Loucy (cell line): ENCODE measurements around the gene YAE1.

Experiments used
- H2AFZ ChIP-seq: fragments of 200-600 bp; sonication (generic); 2 replicates; pipeline ENCODE4 v1.6.0; 2016; ENCODE audit warnings: antibody characterized with exemption, mild to moderate bottlenecking, low read length, moderate library complexity
- H3F3A ChIP-seq: fragments of 200-600 bp; 2 replicates; pipeline ENCODE4 v1.6.0; 2016; ENCODE audit warnings: antibody characterized with exemption, low read depth, mild to moderate bottlenecking
- H3K27me3 ChIP-seq: fragments of 200-600 bp; sonication (generic); 2 replicates; pipeline ENCODE4 v1.6.1; 2014; ENCODE audit warnings: low read length, mild to moderate bottlenecking; ENCODE audit not compliant: insufficient read depth, poor library complexity, severe bottlenecking
- H3K36me3 ChIP-seq: fragments of 200-600 bp; sonication (generic); 2 replicates; pipeline ENCODE4 v1.6.1; 2016; ENCODE audit warnings: low read length; ENCODE audit not compliant: insufficient read depth
- H3K4me1 ChIP-seq: fragments of 200-600 bp; sonication (generic); 2 replicates; pipeline ENCODE4 v1.5.1; 2014; ENCODE audit warnings: low read length, mild to moderate bottlenecking; ENCODE audit not compliant: insufficient read depth, poor library complexity, severe bottlenecking
- H3K4me2 ChIP-seq: fragments of 200-600 bp; sonication (generic); 2 replicates; pipeline ENCODE4 v1.6.0; 2014; ENCODE audit warnings: antibody characterized with exemption, low read length, low read depth, mild to moderate bottlenecking; ENCODE audit not compliant: poor library complexity, severe bottlenecking
- H3K4me3 ChIP-seq: fragments of 200-600 bp; sonication (generic); 2 replicates; pipeline ENCODE4 v1.5.1; 2014; ENCODE audit warnings: low read length, mild to moderate bottlenecking, mixed read lengths; ENCODE audit not compliant: poor library complexity, severe bottlenecking
- H3K79me2 ChIP-seq: fragments of 200-600 bp; sonication (generic); 2 replicates; pipeline ENCODE4 v1.6.1; 2014; ENCODE audit warnings: low read length; ENCODE audit not compliant: insufficient read depth
- H3K9ac ChIP-seq: fragments of 200-600 bp; sonication (generic); 2 replicates; pipeline ENCODE4 v1.6.0; 2014; ENCODE audit warnings: mild to moderate bottlenecking, low read depth, low read length, moderate library complexity; ENCODE audit not compliant: poor library complexity, severe bottlenecking
- H3K9me2 ChIP-seq: fragments of 200-600 bp; sonication (generic); replicated peaks from 2 replicates; pipeline ENCODE4 v1.6.1; 2016; ENCODE audit warnings: low read depth, low read length, mixed read lengths
- H3K9me3 ChIP-seq: fragments of 200-600 bp; sonication (generic); 2 replicates; pipeline ENCODE4 v1.6.1; 2014; ENCODE audit warnings: mild to moderate bottlenecking, antibody characterized with exemption, low read length, low read depth; ENCODE audit not compliant: insufficient read depth
- H4K20me1 ChIP-seq: fragments of 200-600 bp; sonication (generic); 2 replicates; pipeline ENCODE4 v1.6.0; 2014; ENCODE audit warnings: antibody characterized with exemption, low read length, mild to moderate bottlenecking; ENCODE audit not compliant: insufficient read depth, poor library complexity, severe bottlenecking
- CTCF ChIP-seq: fragments of 200-600 bp; sonication (generic); conservative IDR thresholded peaks from 2 replicates; pipeline ENCODE4 v1.5.1; 2014; ENCODE audit warnings: mild to moderate bottlenecking, antibody characterized with exemption, low read length
- EZH2phosphoT487 ChIP-seq: fragments of 200-600 bp; IDR thresholded peaks from 2 replicates; pipeline ENCODE4 v1.6.1; 2018; ENCODE audit warnings: antibody characterized with exemption, mild to moderate bottlenecking, moderate library complexity, borderline replicate concordance

Gene YAE1

GRCh38 chr7:39525926-39526325, 40.3 kb upstream of the YAE1 start:
- Histone ChIP-seq H3K9me3 (no peaks in the 10 kb centered on the region), H3K4me2 (no peak overlapping the region), H3K9me2 (no peaks in the 10 kb centered on the region), H3K27me3 (no peaks in the 10 kb centered on the region), H4K20me1 (no peaks in the 10 kb centered on the region), H3K9ac (no peak overlapping the region), H3K4me1 (no peaks in the 10 kb centered on the region), H3F3A (no peaks in the 10 kb centered on the region), H3K36me3 (no peaks in the 10 kb centered on the region), H2AFZ (no peak overlapping the region), H3K79me2 (no peaks in the 10 kb centered on the region), H3K4me3 (no peak overlapping the region)
- TF ChIP-seq EZH2phosphoT487, result no peak
- no peak for TF ChIP-seq CTCF

GRCh38 chr7:39526666-39527065, 39.5 kb upstream of the YAE1 start:
- Histone ChIP-seq H3K27me3 (no peaks in the 10 kb centered on the region), H4K20me1 (no peaks in the 10 kb centered on the region), H3K9me2 (no peaks in the 10 kb centered on the region), H3F3A (no peaks in the 10 kb centered on the region), H3K4me3 (no peak overlapping the region), H3K4me1 (no peaks in the 10 kb centered on the region), H2AFZ (no peak overlapping the region), H3K9ac (no peak overlapping the region), H3K4me2 (no peak overlapping the region), H3K36me3 (no peaks in the 10 kb centered on the region), H3K79me2 (no peaks in the 10 kb centered on the region), H3K9me3 (no peaks in the 10 kb centered on the region)
- no peak for TF ChIP-seq CTCF
- no peak for TF ChIP-seq EZH2phosphoT487

DNA sequence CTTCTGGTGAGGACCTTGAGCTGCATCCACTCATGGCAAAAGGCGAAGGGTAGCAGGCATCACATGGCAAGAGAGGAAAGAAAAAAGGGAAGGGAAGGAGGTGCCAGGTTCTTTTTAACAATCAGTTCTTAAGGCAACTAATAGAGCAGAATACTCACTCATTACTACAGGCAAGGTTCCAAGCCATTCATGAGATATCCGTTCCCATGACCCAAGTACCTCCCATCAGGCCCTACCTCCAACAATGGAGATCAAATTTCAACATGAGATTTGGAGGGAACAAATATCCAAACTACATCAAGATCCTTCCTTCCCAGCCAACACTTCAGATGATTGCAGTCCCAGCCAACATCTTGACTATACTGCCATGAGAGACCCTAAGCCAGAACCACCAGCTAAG, 38.9 kb upstream of the YAE1 start:
- H2AFZ ChIP-seq, result no peak overlapping the region
- no peaks in the 10 kb centered on the region for H4K20me1 ChIP-seq
- H3F3A ChIP-seq, result no peaks in the 10 kb centered on the region
- no peak overlapping the region for H3K9ac ChIP-seq
- no peaks in the 10 kb centered on the region for H3K4me1 ChIP-seq
- H3K27me3 ChIP-seq, result no peaks in the 10 kb centered on the region
- no peaks in the 10 kb centered on the region for H3K79me2 ChIP-seq
- H3K4me2 ChIP-seq, result no peak overlapping the region
- H3K9me2 ChIP-seq, result no peaks in the 10 kb centered on the region
- H3K36me3 ChIP-seq, result no peaks in the 10 kb centered on the region
- no peaks in the 10 kb centered on the region for H3K9me3 ChIP-seq
- no peak overlapping the region for H3K4me3 ChIP-seq
- TF ChIP-seq CTCF, result no peak
- TF ChIP-seq EZH2phosphoT487, result no peak
